Activated naive CD8-positive, alpha-beta T cell treated with anti-CD3 and anti-CD28 coated beads, Interleukin-2, amount 50 U/mL, for 24 hours (primary cell): ENCODE data around the gene ACSL3.

ENCODE experiments used
- ATAC-seq: fragments of 150-1000 bp; cut with Tn5 transposase; one replicate; pipeline ENCODE4 v1.10.0; 2021
- DNase-seq: peaks from one replicate; pipeline ENCODE4 v3.0.0; 2021
- H3K27ac Mint-ChIP-seq: one replicate; pipeline ENCODE4 v1.8.0; 2021; ENCODE audit warnings: mild to moderate bottlenecking, mixed read lengths
- H3K27me3 Mint-ChIP-seq: one replicate; pipeline ENCODE4 v1.8.0; 2021; ENCODE audit warnings: mixed read lengths
- H3K36me3 Mint-ChIP-seq: one replicate; pipeline ENCODE4 v1.8.0; 2021; ENCODE audit warnings: low read depth, mixed read lengths
- H3K4me1 Mint-ChIP-seq: one replicate; pipeline ENCODE4 v1.8.0; 2021; ENCODE audit warnings: mixed read lengths
- H3K4me3 Mint-ChIP-seq: one replicate; pipeline ENCODE4 v1.8.0; 2021; ENCODE audit warnings: mild to moderate bottlenecking, moderate library complexity, mixed read lengths
- H3K9me3 Mint-ChIP-seq: one replicate; pipeline ENCODE4 v1.8.0; 2021; ENCODE audit warnings: mixed read lengths

Gene ACSL3

DNA sequence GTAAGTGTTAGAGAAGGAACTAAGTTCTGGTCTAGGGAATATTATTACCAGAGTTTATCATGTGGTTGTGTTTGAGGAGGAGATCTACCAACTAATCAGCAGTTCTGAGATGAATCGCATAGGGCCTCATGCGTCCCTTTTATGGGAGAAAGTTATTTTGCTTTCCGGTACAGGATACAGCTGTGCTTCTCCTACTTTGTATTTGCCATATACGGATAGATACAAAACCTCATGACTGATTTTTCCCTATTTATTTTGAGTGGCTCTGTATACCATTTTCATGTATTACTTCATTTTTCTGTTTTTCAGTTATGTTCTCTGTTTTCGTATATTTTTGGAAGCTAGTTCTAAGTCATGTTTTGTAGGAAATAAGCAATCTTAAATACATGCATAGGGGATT lies 66.8 kb downstream of the ACSL3 start:
- Mint-ChIP-seq H3K9me3 (no peaks in the 10 kb centered on the region), H3K36me3 (peaks cover 42% of the 10 kb centered on the region), H3K27ac (no peak overlapping the region), H3K4me1 (no peaks in the 10 kb centered on the region), H3K27me3 (no peaks in the 10 kb centered on the region), H3K4me3 (no peak overlapping the region)
- no peak for ATAC-seq
- no peak for DNase-seq

DNA sequence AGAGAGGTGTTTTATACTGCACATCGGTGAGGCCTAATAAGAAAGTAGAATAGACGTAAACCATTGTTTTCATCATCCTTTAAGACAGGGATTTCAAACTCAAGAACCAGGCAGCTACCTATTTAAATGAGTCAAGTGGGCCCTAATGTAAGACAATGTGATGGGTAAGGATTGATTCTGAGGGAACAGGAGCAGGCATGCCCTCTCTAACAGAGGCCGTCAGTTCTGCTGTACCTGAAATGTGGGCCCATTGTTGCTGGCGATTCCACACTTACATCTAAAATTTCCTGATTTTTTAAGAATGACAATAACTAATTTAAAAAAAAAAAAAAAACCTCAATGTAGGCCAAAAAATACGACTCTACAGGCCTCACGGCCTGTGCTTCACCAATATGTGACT lies 67.5 kb downstream of the ACSL3 start:
- H3K9me3 Mint-ChIP-seq, result no peaks in the 10 kb centered on the region
- peaks cover 44% of the 10 kb centered on the region for H3K36me3 Mint-ChIP-seq
- no peaks in the 10 kb centered on the region for H3K4me1 Mint-ChIP-seq
- no peak for DNase-seq
- H3K4me3 Mint-ChIP-seq, result no peak overlapping the region
- H3K27me3 Mint-ChIP-seq, result no peaks in the 10 kb centered on the region
- no peak overlapping the region for H3K27ac Mint-ChIP-seq
- ATAC-seq, result no peak

DNA sequence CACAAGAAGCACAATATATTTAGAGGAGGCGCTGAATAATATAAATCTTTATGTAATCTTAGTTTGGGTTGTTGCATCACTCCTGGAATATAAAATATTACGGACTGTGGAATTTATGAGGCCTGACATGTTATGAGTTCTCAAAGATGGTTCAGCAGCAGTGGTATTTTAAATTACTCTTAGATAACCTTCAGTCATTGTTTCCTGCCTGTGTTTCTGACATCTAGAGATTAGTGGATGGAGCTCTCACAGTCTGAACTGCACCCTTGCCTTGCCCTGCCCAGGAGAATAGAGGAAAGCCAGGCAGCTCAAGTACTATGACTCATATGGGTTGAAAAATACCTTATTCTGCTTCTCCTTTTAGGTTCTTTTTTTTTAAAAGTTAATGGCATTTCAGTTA lies 70.0 kb downstream of the ACSL3 start:
- H3K27ac Mint-ChIP-seq, result no peak overlapping the region
- no peak for DNase-seq
- no peak for ATAC-seq
- no peaks in the 10 kb centered on the region for H3K4me1 Mint-ChIP-seq
- H3K27me3 Mint-ChIP-seq, result no peaks in the 10 kb centered on the region
- no peak overlapping the region for H3K4me3 Mint-ChIP-seq
- H3K36me3 Mint-ChIP-seq, result peaks cover 54% of the 10 kb centered on the region
- H3K9me3 Mint-ChIP-seq, result no peaks in the 10 kb centered on the region

DNA sequence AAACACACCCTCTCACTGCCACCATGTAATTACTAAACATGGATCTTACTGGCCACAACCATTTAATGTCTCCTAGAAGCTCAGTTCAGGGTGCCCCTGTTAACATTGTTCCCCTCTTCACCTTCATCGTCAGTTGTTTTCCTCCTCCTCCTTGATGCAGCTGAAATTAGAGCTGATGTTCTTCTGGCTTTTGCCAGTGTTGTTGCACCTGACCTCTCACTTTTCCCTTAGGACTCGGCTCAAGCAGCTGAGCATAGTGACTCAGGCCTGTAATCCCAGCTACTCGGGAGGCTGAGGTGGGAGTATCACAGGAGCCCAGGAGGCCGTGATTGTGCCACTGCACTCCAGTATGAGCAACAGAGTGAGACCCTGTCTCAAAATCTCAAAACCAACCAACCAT lies 70.8 kb downstream of the ACSL3 start:
- no peak for DNase-seq
- Mint-ChIP-seq H3K36me3 (peaks cover 58% of the 10 kb centered on the region), H3K27me3 (no peaks in the 10 kb centered on the region), H3K4me3 (no peak overlapping the region), H3K9me3 (peaks cover 2% of the 10 kb centered on the region), H3K27ac (no peak overlapping the region), H3K4me1 (no peaks in the 10 kb centered on the region)
- no peak for ATAC-seq

DNA sequence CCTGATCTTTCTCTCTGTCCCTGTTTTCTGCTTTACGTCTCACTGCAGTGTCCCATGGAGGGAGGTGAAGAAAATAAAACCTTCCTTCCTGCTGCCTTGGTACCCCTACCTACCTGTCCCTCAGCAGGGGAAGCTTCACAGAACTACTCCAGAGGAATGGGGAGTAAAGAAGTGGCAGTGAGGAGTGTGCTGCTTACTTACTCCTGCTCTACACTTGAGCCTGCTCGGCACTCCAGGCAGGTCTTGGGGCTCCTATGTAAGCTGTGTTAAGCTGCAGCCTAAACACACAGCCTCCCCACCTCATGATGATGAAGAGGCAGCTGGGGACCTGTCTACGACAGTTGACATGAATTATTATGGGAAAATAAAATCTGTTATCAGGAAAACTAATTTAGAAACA lies 72.6 kb downstream of the ACSL3 start:
- ATAC-seq (no peak), DNase-seq (no peak)
- no peak overlapping the region for H3K27ac Mint-ChIP-seq
- H3K9me3 Mint-ChIP-seq, result peaks cover 15% of the 10 kb centered on the region
- no peak overlapping the region for H3K4me3 Mint-ChIP-seq
- no peaks in the 10 kb centered on the region for H3K4me1 Mint-ChIP-seq
- no peaks in the 10 kb centered on the region for H3K27me3 Mint-ChIP-seq
- H3K36me3 Mint-ChIP-seq, result peaks cover 72% of the 10 kb centered on the region

DNA sequence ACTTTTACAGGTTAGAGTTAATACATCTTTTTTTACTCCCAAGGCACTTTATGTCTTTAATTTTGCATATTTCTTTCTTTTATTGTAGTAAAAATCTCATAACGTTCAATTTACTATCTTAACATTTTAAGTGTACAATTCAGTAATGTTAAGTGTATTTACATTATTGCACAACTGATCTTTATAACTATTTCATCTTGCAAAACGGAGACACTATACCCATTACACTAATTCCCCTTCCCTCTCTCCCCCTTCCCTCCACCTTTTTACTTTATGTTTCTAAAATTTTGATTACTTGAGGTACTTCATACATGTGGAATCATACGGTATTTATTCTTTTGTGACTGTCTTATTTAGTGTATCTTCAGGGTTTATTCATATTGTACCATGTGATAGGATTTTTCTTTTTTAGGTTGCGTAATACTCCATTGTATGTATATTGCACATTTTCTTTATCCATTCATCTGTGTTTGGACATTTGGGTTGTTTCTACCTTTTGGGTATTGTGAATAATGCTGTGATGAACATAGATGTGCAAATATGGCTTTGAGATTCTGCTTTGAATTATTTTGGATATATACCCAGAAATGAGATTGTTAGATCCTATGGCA lies 75.0 kb downstream of the ACSL3 start:
- ATAC-seq, result no peak
- Mint-ChIP-seq H3K27ac (no peak overlapping the region), H3K4me3 (no peak overlapping the region), H3K4me1 (no peaks in the 10 kb centered on the region), H3K36me3 (peaks cover 70% of the 10 kb centered on the region), H3K9me3 (peaks cover 15% of the 10 kb centered on the region), H3K27me3 (no peaks in the 10 kb centered on the region)
- no peak for DNase-seq

DNA sequence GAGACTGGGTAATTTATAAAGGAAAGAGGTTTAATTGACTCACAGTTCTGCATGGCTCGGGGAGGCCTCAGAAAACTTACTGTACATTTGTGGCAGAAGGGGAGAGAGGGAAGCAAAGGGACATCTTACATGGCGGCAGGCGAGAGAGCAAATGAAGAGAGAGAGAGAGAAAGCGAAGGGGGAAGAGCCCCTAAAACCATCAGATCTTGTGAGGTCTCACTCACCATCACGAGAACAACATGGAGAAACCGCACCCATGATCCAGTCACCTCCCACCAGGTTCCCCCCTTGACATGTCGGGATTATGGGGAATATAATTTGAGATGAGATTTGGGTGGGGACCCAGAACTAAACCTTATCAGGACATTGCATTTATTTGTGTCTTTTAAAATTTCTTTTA lies 75.9 kb downstream of the ACSL3 start:
- ATAC-seq, result no peak
- peaks cover 15% of the 10 kb centered on the region for H3K9me3 Mint-ChIP-seq
- no peaks in the 10 kb centered on the region for H3K27me3 Mint-ChIP-seq
- H3K4me3 Mint-ChIP-seq, result no peak overlapping the region
- H3K36me3 Mint-ChIP-seq, result peaks cover 64% of the 10 kb centered on the region
- DNase-seq, result no peak
- no peaks in the 10 kb centered on the region for H3K4me1 Mint-ChIP-seq
- H3K27ac Mint-ChIP-seq, result no peak overlapping the region

DNA sequence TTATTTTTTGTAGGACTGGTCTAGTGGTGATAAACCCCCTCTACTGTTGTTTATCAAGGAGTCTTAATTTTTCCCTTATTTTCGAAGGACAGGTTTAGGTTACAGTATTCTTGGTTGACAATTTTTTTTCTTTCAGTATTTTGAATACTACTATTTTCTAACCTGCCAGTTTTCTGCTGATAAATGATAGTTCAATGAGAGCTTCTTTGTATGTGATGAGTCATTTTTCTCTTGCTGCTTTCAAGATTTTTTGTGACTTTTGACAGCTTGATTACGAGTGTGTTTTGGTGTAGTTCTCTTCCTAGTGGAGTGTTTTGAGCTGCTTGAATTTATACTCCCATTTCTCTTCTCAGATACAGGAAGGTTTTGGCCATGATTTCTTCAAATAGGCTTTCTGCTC lies 77.5 kb downstream of the ACSL3 start:
- DNase-seq (no peak), ATAC-seq (no peak)
- Mint-ChIP-seq H3K27ac (no peak overlapping the region), H3K4me3 (no peak overlapping the region), H3K9me3 (peaks cover 15% of the 10 kb centered on the region), H3K27me3 (no peaks in the 10 kb centered on the region), H3K4me1 (peaks cover 4% of the 10 kb centered on the region), H3K36me3 (peaks cover 57% of the 10 kb centered on the region)

DNA sequence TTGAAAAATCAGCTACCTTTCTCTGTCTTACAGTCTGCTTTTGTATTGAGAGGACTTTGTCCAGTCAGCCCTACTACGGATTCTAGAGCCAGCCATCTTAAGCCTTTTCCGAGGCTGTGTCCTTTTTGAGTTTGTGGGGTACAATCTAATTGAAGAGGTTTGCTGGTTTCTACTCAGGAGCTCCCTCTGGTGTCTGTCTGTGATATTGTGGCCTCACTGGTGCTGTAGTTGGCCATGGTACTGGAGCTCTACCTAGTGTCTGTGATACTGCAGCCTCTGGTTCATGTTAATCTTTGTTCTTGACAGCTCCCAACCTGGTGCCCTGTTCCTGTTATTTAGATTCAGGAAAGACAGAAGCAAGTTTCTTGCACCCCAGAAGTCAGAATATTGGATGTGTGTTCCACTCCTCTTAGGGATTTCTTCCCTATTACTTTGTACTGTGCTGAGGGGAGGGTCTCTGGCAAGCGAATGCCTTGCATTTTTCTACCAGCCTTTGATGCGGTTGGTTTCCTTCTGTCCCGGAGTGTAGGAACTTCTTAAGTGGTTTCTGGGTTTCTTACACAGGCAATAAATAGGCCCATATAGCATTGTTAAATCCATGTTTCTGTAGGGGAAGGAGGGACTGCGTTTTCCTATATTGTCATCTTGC lies 78.5 kb downstream of the ACSL3 start:
- H3K4me1 Mint-ChIP-seq, result peaks cover 13% of the 10 kb centered on the region
- peaks cover 15% of the 10 kb centered on the region for H3K9me3 Mint-ChIP-seq
- ATAC-seq (peak; percentile 86), DNase-seq (peak; percentile 68)
- no peak overlapping the region for H3K27ac Mint-ChIP-seq
- no peak overlapping the region for H3K4me3 Mint-ChIP-seq
- H3K36me3 Mint-ChIP-seq, result peaks cover 50% of the 10 kb centered on the region
- no peaks in the 10 kb centered on the region for H3K27me3 Mint-ChIP-seq

DNA sequence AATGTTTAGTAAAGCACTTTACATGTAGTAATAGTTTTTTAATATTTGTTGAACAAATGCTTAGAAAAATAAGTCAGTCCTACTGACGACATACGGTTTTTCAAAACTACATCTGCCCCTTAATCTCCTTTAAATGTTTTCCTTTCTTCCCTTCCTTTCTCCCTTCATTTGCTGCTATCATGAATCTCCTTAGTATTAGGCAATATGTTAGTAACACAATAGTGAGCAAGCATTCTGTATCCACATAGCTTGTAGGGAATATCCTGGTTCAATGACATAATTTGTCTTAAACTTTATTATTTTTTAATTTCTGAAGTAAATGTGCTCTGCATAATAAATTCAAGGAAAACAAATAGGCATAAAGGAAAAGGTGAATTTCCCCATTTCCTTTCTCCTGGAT lies 79.1 kb downstream of the ACSL3 start:
- H3K4me3 Mint-ChIP-seq, result no peak overlapping the region
- ATAC-seq (no peak), DNase-seq (no peak)
- no peak overlapping the region for H3K27ac Mint-ChIP-seq
- peaks cover 43% of the 10 kb centered on the region for H3K36me3 Mint-ChIP-seq
- H3K4me1 Mint-ChIP-seq, result peaks cover 16% of the 10 kb centered on the region
- H3K9me3 Mint-ChIP-seq, result peaks cover 15% of the 10 kb centered on the region
- no peaks in the 10 kb centered on the region for H3K27me3 Mint-ChIP-seq

DNA sequence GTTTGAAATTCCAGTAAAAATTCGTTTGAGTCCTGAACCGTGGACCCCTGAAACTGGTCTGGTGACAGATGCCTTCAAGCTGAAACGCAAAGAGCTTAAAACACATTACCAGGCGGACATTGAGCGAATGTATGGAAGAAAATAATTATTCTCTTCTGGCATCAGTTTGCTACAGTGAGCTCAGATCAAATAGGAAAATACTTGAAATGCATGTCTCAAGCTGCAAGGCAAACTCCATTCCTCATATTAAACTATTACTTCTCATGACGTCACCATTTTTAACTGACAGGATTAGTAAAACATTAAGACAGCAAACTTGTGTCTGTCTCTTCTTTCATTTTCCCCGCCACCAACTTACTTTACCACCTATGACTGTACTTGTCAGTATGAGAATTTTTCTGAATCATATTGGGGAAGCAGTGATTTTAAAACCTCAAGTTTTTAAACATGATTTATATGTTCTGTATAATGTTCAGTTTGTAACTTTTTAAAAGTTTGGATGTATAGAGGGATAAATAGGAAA lies 80.7 kb downstream of the ACSL3 start:
- peaks cover 16% of the 10 kb centered on the region for H3K4me1 Mint-ChIP-seq
- ATAC-seq (no peak), DNase-seq (no peak)
- peaks cover 14% of the 10 kb centered on the region for H3K9me3 Mint-ChIP-seq
- no peak overlapping the region for H3K27ac Mint-ChIP-seq
- H3K4me3 Mint-ChIP-seq, result no peak overlapping the region
- H3K27me3 Mint-ChIP-seq, result no peaks in the 10 kb centered on the region
- peaks cover 31% of the 10 kb centered on the region for H3K36me3 Mint-ChIP-seq

DNA sequence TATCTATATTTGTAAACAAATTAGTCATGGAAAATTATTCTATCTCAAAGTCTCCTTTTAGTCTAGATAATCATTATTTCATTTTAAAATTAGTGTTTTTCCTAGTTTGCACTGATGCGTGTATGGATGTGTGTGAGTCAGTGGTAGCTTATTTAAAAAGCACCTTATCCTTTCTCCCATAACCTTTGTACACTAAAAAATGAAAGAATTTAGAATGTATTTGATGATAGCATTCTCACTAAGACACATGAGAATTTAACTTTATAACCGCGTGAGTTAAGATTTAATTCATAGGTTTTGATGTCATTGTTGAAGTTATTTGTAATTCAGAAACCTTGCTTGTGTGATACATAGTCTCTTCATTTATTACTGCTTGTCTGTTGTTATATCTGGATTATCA lies 81.7 kb downstream of the ACSL3 start:
- Mint-ChIP-seq H3K27ac (no peak overlapping the region), H3K4me3 (no peak overlapping the region), H3K9me3 (peaks cover 5% of the 10 kb centered on the region), H3K4me1 (peaks cover 16% of the 10 kb centered on the region), H3K27me3 (no peaks in the 10 kb centered on the region), H3K36me3 (peaks cover 21% of the 10 kb centered on the region)
- no peak for ATAC-seq
- no peak for DNase-seq

DNA sequence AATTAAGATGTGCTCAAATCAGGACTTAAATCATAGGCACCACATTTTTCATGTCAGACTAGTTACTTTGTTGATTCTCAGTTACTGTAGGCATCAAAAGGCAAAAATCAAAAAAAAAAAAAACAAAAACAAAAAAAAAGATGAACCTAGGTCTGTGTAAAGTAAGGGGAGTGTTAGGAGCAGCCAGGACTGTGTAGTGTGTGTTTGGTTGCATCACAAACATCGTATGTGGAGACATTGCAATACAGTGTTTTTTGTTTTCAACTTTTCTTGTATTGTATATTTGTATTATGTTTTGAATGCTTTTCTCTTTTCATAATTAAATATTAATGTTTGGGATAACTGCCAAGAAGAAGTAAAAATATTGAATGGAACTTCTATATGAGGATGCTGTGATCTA lies 82.1 kb downstream of the ACSL3 start:
- ATAC-seq, result no peak
- Mint-ChIP-seq H3K4me1 (peaks cover 16% of the 10 kb centered on the region), H3K4me3 (no peak overlapping the region)

DNA sequence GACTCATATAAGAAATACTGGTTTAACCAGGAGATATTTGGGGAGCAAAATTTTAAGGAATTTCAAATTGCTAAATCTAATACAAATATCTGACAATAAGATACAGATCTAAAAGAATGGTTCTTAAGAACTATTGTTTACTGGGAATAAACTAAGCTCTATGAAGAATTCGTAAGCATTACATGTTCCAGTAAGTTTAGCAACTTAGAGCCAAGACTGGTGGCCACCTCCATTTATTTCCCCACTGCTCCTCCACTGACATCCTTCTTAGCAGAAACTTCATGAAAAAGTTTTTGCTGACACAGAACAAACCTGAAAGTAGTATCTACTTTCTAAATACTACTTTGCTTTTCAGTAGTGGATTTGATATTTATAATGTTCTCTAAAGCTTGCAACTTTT lies 83.0 kb downstream of the ACSL3 start:
- Mint-ChIP-seq H3K4me3 (no peak overlapping the region), H3K27me3 (no peaks in the 10 kb centered on the region), H3K27ac (no peak overlapping the region), H3K4me1 (peaks cover 16% of the 10 kb centered on the region), H3K9me3 (no peaks in the 10 kb centered on the region), H3K36me3 (peaks cover 8% of the 10 kb centered on the region)
- ATAC-seq (no peak), DNase-seq (no peak)

More for the DNA sequence above, 82.1 kb downstream of the ACSL3 start:
- no peaks in the 10 kb centered on the region for H3K27me3 Mint-ChIP-seq
- peaks cover under 1% of the 10 kb centered on the region for H3K9me3 Mint-ChIP-seq
- peaks cover 17% of the 10 kb centered on the region for H3K36me3 Mint-ChIP-seq
- H3K27ac Mint-ChIP-seq, result no peak overlapping the region
- DNase-seq, result no peak

DNA sequence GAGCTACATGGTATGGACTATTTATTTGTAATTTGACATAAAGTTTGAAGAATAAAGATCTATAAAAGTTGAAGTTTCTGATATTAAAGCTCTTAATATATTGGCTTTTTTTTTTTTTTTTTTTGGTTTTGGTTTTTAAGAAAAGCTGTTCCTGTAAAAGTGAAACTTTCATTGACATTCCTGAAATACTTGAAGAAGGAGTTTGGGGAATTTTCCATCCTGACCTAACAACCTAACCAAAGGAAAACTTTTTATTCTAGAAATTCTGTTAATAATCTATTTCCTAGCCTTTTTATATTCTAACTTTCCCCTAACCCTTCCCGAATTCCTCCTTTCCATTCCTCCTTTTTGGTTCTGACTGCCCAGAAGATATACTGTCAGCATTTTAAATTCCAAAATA lies 83.7 kb downstream of the ACSL3 start:
- Mint-ChIP-seq H3K4me3 (no peak overlapping the region), H3K9me3 (no peaks in the 10 kb centered on the region)

More for the DNA sequence above, 83.7 kb downstream of the ACSL3 start:
- ATAC-seq, result no peak
- H3K27ac Mint-ChIP-seq, result no peak overlapping the region
- H3K36me3 Mint-ChIP-seq, result peaks cover 3% of the 10 kb centered on the region
- H3K27me3 Mint-ChIP-seq, result no peaks in the 10 kb centered on the region
- H3K4me1 Mint-ChIP-seq, result peaks cover 16% of the 10 kb centered on the region
- no peak for DNase-seq
